Fibroblast of mammary gland (primary cell): ENCODE data around the gene TARS3.
A peak's percentile ranks its signal among the peaks of the same experiment; 100 is the strongest.
"Not testable (repeated sequence)": the region's sequence is repeated elsewhere in the genome, so short reads cannot be mapped to it uniquely, and the experiment has no call there.

ENCODE experiments used
- DNase-seq: peaks from one replicate; pipeline ENCODE4 v3.0.0-alpha.2; 2010; ENCODE audit warnings: low read depth
- H3K4me3 ChIP-seq: 2 replicates; pipeline ENCODE4 v1.5.1; 2011; ENCODE audit warnings: low read depth, mild to moderate bottlenecking, low read length, moderate library complexity; ENCODE audit not compliant: control insufficient read depth
- TF ChIP-seq, protein P1 (sequence below): conservative IDR thresholded peaks from 2 replicates; pipeline ENCODE4 v1.5.1; 2011; ENCODE audit warnings: low read depth, low read length, inconsistent platforms; ENCODE audit not compliant: control insufficient read depth, insufficient read depth

The TARS3 gene

DNA sequence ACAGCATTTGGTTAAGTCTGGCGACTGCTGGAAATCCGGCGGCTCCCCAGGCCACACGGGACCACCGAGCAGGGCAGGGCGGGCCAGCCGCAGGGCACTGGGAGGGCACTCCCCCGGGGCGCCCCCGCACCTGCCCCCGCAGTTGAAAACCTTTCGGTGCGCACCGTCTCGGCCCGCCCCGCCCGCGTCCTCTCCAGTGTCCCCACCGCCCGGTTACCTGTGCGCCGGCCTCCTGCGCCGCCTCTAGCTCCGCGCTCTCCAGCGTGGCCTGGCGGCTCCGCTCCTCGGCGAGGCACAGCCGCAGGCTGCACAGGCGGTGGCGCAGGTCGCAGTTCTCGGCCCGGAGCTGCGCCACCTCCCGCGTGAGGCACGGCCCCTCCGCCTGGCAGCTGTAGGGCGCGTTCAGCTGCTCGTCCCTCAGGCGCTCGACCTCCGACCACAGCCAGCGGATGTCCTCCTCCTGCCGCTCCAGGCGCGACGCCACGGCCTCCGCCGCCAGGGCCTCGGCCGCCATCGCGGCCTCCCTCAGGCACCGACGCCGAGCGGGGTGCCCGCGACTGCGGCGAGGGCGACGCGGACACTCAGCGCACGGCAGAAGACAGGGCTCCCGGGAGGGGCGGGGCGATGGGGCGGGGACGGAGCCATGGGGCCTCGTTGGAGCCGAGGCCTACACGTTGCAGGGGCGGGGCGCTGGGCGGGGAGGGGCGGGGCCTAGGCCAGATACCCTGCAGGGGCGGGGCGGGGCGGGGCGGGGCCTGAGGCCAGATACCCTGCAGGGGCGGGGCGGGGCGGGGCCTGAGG is at the start of gene TARS3:
TARS3 (minus strand) TSS at position 600 of the 801 bp plus-strand sequence; CDS start at position 514, 86 bp downstream.
- TF ChIP-seq, protein P1, sequence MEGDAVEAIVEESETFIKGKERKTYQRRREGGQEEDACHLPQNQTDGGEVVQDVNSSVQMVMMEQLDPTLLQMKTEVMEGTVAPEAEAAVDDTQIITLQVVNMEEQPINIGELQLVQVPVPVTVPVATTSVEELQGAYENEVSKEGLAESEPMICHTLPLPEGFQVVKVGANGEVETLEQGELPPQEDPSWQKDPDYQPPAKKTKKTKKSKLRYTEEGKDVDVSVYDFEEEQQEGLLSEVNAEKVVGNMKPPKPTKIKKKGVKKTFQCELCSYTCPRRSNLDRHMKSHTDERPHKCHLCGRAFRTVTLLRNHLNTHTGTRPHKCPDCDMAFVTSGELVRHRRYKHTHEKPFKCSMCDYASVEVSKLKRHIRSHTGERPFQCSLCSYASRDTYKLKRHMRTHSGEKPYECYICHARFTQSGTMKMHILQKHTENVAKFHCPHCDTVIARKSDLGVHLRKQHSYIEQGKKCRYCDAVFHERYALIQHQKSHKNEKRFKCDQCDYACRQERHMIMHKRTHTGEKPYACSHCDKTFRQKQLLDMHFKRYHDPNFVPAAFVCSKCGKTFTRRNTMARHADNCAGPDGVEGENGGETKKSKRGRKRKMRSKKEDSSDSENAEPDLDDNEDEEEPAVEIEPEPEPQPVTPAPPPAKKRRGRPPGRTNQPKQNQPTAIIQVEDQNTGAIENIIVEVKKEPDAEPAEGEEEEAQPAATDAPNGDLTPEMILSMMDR = no peak
- peak; percentile 78 for DNase-seq
- H3K4me3 ChIP-seq = peak within 1 kb of the TSS; percentile 36

DNA sequence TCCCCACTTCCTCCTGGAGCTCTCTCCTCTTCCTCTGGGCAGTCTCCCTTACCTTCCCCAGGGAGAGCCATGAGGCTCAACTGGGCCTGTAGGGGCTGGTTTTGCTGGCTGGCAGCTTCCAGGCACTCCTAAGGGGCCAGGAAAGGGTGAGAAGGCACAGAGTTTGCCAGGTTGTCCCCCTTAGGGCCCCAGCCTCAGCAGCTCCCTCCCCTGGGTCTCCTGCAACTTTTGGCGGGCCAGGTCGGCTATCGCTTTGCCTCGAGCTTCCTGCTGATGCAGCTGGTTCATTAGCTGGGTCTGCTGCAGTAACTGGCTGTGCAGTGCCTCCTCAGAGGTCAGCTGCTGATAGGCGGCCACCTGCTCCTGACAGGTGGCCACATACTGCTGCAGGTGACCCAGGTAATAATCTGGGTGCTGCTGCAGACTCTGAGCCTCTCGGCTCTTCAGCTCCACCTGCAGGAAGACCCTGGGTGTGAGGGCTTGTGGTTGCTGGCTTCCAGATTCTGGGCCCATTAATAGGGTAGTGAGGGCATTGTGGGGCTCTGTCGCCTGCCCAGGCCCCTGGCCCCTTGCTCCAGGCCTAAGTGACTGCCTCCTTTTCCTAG is 49.3 kb upstream of the TARS3 start:
- DNase-seq = no peak
- TF ChIP-seq, protein P1 = peak; percentile 15
- no peak overlapping the region for H3K4me3 ChIP-seq

DNA sequence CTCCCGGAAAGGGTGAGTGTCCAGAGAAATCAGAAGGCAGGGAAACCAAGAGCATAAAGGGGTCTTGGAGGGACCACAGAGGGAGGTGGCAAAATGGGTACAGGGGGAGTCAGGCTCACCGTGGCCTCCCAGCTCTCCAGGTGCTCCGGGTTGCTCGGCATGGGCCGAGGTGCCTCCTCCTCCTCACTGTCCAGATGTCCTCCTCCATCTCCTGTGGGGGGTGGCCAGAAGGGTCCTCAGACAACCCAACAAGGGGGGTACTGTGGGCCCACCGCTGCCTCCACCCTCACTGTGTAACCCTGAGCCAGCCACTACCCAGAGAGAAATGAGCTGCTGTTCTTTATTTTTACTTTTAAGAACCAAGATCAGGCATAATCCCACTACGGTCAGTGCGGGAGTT is 48.6 kb upstream of the TARS3 start:
- TF ChIP-seq, protein P1 = no peak
- no peak overlapping the region for H3K4me3 ChIP-seq
- DNase-seq = no peak

DNA sequence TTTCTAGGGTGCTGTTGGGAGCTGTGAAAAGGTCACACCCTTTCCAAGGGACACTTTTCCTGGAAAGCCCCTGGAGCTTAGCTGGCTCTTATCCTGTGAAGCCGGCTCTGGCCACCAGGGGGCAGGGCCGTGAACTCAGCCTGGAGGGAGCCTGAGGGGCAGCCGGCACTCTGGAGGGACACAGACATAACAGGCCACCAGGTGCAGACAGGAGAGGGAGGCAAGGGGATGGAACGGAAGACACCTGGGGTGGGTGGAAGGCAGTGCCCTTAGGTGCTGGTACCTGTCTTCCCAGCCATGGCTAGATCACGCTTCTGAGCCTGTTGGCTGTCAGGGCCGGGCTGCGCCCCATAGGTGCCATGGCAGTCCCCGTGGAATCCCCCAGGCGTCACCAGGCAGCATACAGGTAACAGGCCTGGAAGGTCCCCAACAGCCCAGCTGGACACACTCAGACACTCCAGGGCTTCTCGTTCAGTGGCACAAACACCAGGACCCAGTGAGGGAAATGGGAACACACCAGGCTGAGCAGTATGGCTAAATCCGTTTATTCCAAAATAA is 42.9 kb upstream of the TARS3 start:
- DNase-seq, H3K4me3 ChIP-seq: not testable (repeated sequence)

DNA sequence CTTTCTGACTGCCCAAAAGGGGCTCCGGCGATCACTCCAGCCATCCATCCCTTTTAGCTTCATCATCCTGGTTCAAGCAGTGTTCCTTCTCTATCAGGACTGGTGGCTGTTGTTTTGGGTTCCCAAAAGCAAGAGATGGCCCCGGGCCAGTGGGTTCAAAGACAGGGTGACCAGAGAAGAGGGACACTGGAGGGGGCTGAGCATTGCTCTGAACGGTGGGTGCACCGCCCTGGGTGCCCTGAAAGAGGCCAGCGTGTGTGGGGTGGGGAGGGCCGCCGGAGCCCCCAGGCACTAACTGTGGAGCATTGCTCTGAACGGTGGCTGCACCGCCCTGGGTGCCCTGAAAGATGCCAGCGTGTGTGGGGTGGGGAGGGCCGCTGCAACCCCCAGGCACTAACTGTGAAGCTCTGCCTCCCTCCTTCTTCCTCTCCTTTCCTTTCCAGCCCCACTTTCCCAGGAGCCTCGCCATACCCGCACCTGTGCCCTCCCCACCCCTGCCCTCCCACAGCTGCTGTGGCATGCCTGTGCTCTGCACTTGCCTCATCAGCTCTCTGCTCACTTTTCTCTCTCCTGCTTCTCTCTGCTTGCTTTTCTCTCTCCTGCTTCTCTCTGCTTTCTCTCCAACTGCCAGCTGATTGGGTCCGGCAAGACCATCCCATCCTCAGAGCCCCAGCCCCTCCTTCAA is 41.6 kb upstream of the TARS3 start:
- TF ChIP-seq, protein P1 = no peak

DNA sequence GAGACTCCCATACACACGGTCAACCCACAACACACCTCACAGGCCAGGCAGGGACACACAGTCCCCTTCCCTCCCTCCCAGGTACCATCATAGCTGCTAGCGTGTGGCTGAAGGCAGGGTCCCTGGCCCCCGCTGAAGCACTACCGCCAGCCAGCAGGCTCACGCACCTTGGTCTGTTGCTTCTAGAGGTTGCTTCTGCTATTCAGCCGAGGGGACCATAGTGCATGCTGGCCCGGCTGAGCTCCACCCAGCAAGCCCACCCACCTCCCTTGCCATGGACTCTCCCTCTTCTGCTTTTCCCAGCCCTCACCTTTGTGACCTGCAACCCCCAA is 41.0 kb upstream of the TARS3 start:
- DNase-seq, H3K4me3 ChIP-seq: not testable (repeated sequence)

More for the DNA sequence above, 41.6 kb upstream of the TARS3 start:
- no peak for DNase-seq
- no peak overlapping the region for H3K4me3 ChIP-seq

DNA sequence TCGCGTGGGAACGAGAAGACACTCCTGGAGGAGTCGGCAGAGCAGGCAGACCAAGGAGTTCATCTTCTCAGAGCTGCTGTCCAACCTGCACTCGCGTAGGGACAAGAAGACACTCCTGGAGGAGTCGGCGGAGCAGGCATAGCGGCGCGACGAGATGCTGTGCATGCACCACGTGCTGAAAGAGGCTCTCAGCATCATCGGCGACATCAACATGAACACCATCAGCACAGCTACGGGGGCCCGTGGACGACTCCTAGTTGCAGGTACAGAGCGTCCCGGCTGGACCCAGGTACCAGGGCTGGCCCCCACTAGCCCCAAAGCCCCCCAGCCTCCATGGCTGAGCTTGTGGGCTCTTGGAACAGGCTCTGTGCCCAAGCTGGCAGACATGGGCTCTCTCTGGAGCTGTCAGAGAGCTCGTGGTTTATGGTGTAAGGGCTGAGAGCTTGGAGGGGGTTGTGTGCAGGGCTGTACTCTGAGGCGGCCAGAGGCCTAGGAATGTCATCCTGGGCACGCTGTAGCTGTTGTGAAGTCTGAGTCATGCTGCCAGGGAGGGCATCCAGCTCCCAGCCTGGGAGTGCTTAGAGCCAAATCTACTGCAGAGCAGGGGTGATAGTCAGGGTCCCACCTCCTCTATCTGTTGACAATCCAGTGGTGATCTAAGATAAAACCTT is 40.5 kb upstream of the TARS3 start:
- DNase-seq, H3K4me3 ChIP-seq: not testable (repeated sequence)

DNA sequence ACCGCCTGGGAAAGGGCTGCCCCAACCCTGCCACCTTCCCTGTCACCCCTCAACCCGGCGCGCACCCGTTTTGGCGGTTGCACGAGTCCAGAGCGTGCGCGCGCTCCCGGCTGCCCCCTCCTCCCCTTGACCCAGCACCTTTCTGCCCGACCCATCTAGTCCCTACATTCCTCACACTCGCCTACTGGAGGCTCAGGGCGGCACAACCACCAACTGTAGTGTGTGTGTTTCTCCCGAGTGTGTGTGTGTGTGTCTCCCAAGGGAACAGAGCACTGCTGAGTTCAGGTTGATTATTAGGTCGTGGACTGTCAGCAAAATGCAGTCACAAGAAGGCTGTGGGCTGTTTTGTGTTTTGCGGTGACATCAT is 22.4 kb upstream of the TARS3 start:
- H3K4me3 ChIP-seq, DNase-seq: not testable (repeated sequence)

DNA sequence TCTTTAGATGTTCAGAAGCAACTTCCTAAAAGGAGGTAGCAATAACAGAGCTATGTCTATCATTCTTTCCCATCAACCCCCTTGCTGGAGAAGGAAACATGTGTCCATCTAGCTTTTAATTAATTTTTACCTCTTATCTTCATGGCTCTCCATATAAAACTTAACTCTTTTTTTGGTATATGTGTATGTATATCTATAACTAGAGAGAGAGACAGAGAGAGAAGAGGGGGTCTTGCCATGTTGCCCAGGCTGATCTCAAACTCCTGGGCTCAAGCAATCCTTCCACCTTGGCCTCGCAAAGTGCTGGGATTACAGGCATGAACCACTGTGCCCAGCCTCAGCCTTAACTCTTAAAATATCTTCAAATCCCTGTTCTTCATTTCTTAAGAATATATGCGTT is 10.6 kb upstream of the TARS3 start:
- DNase-seq = not testable (repeated sequence)

More for the DNA sequence above, 10.6 kb upstream of the TARS3 start:
- not testable (repeated sequence) for H3K4me3 ChIP-seq
